GM12873 (cell line): ENCODE results near the gene TAC4.

ENCODE experiments used
- TF ChIP-seq, protein P1 (sequence below): IDR thresholded peaks from 2 replicates; pipeline ENCODE4 v1.5.1; 2012; ENCODE audit warnings: low read depth, mild to moderate bottlenecking, moderate library complexity, low read length, control low read depth; ENCODE audit not compliant: insufficient read depth; ENCODE audit errors: missing control alignments

The TAC4 gene

DNA sequence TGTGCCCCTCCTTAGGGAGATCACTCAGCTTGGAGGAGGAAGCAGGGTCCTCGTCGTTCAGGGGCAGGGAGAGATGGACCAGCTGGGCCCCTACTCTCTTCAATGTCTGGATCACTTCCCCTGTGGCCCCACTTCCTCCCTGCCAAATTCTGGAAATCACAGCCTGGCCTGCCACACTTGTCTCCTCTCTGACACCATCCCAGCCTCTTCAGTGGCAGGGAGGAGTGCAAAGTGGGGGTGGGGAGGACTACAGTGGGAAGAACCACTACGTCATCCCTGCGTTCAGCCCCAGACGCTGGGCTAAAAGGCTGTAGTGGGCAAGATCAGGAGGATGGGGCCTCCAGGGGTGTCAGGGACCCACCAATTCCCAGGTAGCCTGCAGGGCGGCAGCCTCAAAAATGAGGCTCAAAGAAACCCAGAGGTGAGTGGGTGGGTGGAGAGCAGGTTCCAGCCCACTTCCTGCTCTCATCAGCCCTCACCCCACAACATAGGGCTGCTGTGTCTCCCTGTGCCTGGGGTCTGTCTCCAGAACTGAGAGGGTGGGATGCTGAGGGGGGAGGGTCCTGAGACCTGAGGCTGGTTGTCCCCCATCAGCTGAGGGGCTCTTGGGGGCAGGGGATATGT, 25.0 kb upstream of the TAC4 start:
- TF ChIP-seq, protein P1, sequence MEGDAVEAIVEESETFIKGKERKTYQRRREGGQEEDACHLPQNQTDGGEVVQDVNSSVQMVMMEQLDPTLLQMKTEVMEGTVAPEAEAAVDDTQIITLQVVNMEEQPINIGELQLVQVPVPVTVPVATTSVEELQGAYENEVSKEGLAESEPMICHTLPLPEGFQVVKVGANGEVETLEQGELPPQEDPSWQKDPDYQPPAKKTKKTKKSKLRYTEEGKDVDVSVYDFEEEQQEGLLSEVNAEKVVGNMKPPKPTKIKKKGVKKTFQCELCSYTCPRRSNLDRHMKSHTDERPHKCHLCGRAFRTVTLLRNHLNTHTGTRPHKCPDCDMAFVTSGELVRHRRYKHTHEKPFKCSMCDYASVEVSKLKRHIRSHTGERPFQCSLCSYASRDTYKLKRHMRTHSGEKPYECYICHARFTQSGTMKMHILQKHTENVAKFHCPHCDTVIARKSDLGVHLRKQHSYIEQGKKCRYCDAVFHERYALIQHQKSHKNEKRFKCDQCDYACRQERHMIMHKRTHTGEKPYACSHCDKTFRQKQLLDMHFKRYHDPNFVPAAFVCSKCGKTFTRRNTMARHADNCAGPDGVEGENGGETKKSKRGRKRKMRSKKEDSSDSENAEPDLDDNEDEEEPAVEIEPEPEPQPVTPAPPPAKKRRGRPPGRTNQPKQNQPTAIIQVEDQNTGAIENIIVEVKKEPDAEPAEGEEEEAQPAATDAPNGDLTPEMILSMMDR, result no peak

DNA sequence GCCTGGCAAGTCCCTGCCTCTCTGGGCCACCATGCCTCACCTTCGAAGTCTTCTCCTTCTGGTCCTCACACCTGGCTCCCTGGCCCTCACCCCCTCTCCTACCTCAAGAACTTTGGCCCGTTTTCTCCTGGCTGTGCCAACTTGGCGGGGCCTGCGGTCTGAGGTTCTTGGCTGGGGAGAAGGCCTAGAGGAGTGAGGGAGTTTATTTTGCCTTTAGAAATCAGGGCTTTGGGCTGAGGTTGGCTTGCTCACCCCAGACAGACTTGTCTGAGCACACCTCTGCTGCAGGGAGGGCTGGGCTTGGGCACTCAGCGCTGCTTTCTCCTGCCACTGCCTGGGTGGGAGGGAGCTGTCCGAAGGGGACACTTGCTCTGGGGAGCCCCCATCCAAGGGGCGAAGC, 23.3 kb upstream of the TAC4 start:
- TF ChIP-seq, protein P1, result no peak

DNA sequence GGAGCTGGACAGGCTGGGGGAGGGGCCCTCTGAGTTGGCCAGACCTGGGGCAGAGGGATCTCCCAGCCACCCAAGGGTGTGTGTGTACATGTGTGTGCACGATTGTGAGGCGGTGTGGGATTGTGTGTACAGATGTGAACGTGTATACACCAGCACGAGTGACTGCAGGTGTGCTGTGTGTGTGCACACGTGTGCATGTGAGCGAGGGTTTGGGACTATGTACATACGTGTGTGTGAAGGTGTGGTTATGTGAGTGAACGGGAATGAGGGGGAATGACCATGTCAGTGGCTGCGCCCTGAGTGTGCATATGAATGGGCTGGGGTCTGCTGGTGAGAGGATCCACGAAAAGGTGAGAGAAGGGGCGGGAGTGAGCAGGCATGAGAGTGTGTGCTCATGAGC, 22.4 kb upstream of the TAC4 start:
- TF ChIP-seq, protein P1, result no peak

DNA sequence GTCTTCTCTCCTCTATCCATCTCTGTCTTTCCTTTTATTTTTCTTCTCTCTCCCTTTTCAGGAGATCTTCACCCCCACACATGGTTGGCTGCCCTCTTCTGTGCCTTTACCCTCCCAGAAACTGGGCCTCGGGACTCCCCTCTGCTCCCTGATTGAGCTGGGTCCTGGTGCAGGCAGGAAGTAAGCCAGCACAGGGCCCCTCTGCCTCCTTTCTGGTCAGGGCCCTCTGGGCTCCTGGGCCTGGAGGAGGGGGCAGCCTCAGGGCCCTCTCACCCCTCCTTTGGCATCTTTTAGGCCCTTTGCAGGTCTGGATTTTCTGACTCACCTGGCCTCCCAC, 21.1 kb upstream of the TAC4 start:
- TF ChIP-seq, protein P1, result no peak

DNA sequence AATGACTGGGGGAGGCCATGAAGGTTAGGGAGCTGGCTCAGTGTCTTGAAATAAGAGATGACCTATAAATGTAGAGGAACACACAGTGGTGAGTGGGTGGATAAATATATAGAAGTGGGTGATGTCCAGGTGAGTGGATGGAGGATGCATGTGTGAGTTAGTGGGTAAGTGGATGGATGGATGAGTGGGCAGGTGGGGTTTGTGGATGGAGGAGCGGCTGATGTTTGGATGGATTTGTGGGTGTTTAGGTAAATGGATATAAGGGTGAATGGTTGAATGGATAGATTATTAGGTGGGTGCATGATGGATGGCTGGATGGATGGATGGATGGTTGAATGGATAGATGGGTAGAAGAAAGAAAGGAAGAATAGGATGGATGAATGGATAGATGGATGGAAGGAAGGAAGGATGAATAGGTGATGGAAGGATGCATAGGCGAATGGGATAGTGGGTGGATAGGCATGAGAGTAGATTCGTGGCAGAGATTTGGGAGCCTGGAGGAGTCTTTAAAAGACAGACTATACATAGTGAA, 19.1 kb upstream of the TAC4 start:
- TF ChIP-seq, protein P1, result no peak

DNA sequence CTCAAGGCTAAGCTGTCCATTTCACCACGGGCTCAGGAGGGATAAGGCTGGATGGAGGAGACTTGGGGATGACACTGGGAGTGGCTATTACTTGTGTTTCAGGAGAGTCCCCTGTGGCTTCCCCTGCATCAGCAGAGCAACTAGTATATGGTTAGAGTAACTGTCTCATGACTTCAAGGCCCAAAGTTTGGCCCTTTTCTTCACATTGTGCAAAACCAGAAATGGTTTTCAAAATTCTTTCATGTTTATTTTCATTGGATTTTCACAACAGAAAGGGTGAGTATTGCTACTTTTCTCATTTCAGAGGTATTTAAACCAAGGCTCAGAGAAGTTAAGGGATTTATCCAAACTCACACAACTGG, 18.1 kb upstream of the TAC4 start:
- TF ChIP-seq, protein P1, result no peak

DNA sequence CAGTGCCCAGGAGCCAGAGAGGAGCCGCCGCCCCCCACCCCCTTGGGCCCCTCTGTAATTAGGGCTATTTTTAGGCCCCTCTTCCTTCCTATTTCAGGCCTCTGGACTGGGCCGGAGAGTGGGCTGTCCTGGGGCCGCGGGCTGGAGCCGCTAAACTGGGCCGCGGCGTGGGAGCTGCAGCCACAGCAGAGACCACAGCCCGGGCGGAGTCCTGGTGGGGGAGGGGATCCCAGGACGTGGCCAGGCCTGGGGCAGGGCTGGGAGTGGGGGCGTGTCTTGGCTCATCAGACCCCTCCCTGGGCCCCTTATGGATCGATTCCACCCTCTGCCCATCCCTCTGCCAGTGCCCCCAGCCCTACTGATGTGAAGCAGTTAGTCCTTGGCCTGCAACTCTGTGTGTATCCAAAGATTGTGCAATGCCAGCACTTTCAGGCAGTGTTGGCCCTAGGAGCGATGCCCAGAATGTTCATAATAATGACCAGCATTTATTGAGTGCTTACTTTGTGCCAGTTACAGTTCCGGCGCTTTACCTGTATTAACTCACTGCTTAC, 15.0 kb upstream of the TAC4 start:
- TF ChIP-seq, protein P1, result no peak
